ENCODE data around the gene GALNT2. TPM values are rescaled to one million over a fixed set of nuclear protein-coding genes. Genes with fewer than 3 reads are reported as not detected.
A peak's percentile ranks its signal among the peaks of the same experiment; 100 is the strongest.

The GALNT2 gene
- total RNA-seq, 1 experiment from 2014 or later = 62.2 TPM

- DNase-seq = no peak
- Mint-ChIP-seq H3K36me3 (ENCODE audit: insufficient read depth, unreplicated experiment) (peaks cover 7% of the 10 kb centered on the region), H3K4me1 (ENCODE audit: low read depth, unreplicated experiment) (peaks cover 29% of the 10 kb centered on the region), H3K4me3 (ENCODE audit: unreplicated experiment) (no peak overlapping the region), H3K27ac (ENCODE audit: unreplicated experiment) (peak overlapping the region; percentile 62), H3K9me3 (ENCODE audit: unreplicated experiment) (no peaks in the 10 kb centered on the region), H3K27me3 (ENCODE audit: insufficient read depth, unreplicated experiment) (no peaks in the 10 kb centered on the region)
- H3K9me3 ChIP-seq = no peaks in the 10 kb centered on the region
- TF ChIP-seq CTCF (IDR thresholded peaks at IDR 0.05; ENCODE audit: insufficient read depth in 1 of 2, low read depth in 1 of 2, low read length in 1 of 2, severe bottlenecking in 1 of 2, unreplicated experiment in 1 of 2) = no peak
- H3K27me3 ChIP-seq (replicated peaks; ENCODE audit: control insufficient read depth, insufficient read depth, low read length) = no peaks in the 10 kb centered on the region
- H3K36me3 ChIP-seq (ENCODE audit: control insufficient read depth, insufficient read depth, low read length) = no peaks in the 10 kb centered on the region
- no TSS peak for BruUV-seq (replicated peaks)
- H3K4me1 ChIP-seq = peaks cover 26% of the 10 kb centered on the region
- POLR2A ChIA-PET = no interaction called here
- H3K4me3 ChIP-seq (ENCODE audit: low read depth, low read length) = no peak overlapping the region
- intact Hi-C loops (cut with micrococcal nuclease; ENCODE audit: unreplicated experiment) = no loop called here
- CTCF ChIA-PET = interaction anchor here (0.5 to 1.4 kb wide), 2 partner anchors 36 to 310 kb away, joined by 4 read pairs; no protein-coding TSS in a partner anchor
These were observed 17.6 kb downstream of the GALNT2 start for GRCh38 chr1:230084408-230085177.

- no peaks in the 10 kb centered on the region for H3K9me3 ChIP-seq
- CTCF ChIA-PET = interaction anchor here (1.4 kb wide), 1 partner anchor 35 kb away, joined by 4 read pairs; no protein-coding TSS in a partner anchor
- Mint-ChIP-seq H3K27ac (ENCODE audit: unreplicated experiment) (peak overlapping the region; percentile 62), H3K9me3 (ENCODE audit: unreplicated experiment) (no peaks in the 10 kb centered on the region), H3K4me1 (ENCODE audit: low read depth, unreplicated experiment) (peaks cover 31% of the 10 kb centered on the region), H3K27me3 (ENCODE audit: insufficient read depth, unreplicated experiment) (no peaks in the 10 kb centered on the region), H3K36me3 (ENCODE audit: insufficient read depth, unreplicated experiment) (peaks cover 7% of the 10 kb centered on the region), H3K4me3 (ENCODE audit: unreplicated experiment) (no peak overlapping the region)
- intact Hi-C loops (cut with micrococcal nuclease; ENCODE audit: unreplicated experiment) = no loop called here
- no peaks in the 10 kb centered on the region for H3K27me3 ChIP-seq (replicated peaks; ENCODE audit: control insufficient read depth, insufficient read depth, low read length)
- TF ChIP-seq CTCF (IDR thresholded peaks at IDR 0.05; ENCODE audit: insufficient read depth in 1 of 2, low read depth in 1 of 2, low read length in 1 of 2, severe bottlenecking in 1 of 2, unreplicated experiment in 1 of 2) = no peak
- no peak for DNase-seq
- H3K36me3 ChIP-seq (ENCODE audit: control insufficient read depth, insufficient read depth, low read length) = no peaks in the 10 kb centered on the region
- peaks cover 26% of the 10 kb centered on the region for H3K4me1 ChIP-seq
- H3K4me3 ChIP-seq (ENCODE audit: low read depth, low read length) = no peak overlapping the region
- BruUV-seq (replicated peaks) = no TSS peak
- POLR2A ChIA-PET = no interaction called here
These were observed 18.1 kb downstream of the GALNT2 start for GRCh38 chr1:230085178-230085515.

- H3K27ac Mint-ChIP-seq (ENCODE audit: unreplicated experiment) = no peak overlapping the region
- CTCF ChIA-PET = no interaction called here
- BruUV-seq (replicated peaks) = no TSS peak
- no peak for TF ChIP-seq CTCF (IDR thresholded peaks at IDR 0.05; ENCODE audit: insufficient read depth in 1 of 2, low read depth in 1 of 2, low read length in 1 of 2, severe bottlenecking in 1 of 2, unreplicated experiment in 1 of 2)
- Histone ChIP-seq H3K4me3 (ENCODE audit: low read depth, low read length) (no peak overlapping the region), H3K9me3 (no peaks in the 10 kb centered on the region), H3K36me3 (ENCODE audit: control insufficient read depth, insufficient read depth, low read length) (no peaks in the 10 kb centered on the region), H3K27me3 (replicated peaks; ENCODE audit: control insufficient read depth, insufficient read depth, low read length) (no peaks in the 10 kb centered on the region), H3K4me1 (peaks cover 26% of the 10 kb centered on the region)
- no peaks in the 10 kb centered on the region for H3K27me3 Mint-ChIP-seq (ENCODE audit: insufficient read depth, unreplicated experiment)
- no peaks in the 10 kb centered on the region for H3K9me3 Mint-ChIP-seq (ENCODE audit: unreplicated experiment)
- DNase-seq = no peak
- no peak overlapping the region for H3K4me3 Mint-ChIP-seq (ENCODE audit: unreplicated experiment)
- peaks cover 7% of the 10 kb centered on the region for H3K36me3 Mint-ChIP-seq (ENCODE audit: insufficient read depth, unreplicated experiment)
- POLR2A ChIA-PET = no interaction called here
- intact Hi-C loops (cut with micrococcal nuclease; ENCODE audit: unreplicated experiment) = no loop called here
- peaks cover 35% of the 10 kb centered on the region for H3K4me1 Mint-ChIP-seq (ENCODE audit: low read depth, unreplicated experiment)
These were observed 19.1 kb downstream of the GALNT2 start for GRCh38 chr1:230086151-230086550.
